Body of pancreas (tissue), 4 donors: ENCODE data around the gene NWD2.

Experiments used
- CTCF ChIP-seq, 7 experiments: fragments of 450-650 bp in 4 of 7; fragments of 200-600 bp in 3 of 7; sonication (generic) in 3 of 7; IDR thresholded peaks; one replicate each; pipeline ENCODE4 v1.5.1; 2016 to 2019; ENCODE audit warnings: antibody characterized with exemption in 7 of 7
- POLR2A ChIP-seq, 3 donors: fragments of 450-650 bp; IDR thresholded peaks; one replicate each; pipeline ENCODE4 v1.6.1; 2016; ENCODE audit warnings: antibody characterized with exemption in 3 of 3, mild to moderate bottlenecking in 2 of 3

DNA sequence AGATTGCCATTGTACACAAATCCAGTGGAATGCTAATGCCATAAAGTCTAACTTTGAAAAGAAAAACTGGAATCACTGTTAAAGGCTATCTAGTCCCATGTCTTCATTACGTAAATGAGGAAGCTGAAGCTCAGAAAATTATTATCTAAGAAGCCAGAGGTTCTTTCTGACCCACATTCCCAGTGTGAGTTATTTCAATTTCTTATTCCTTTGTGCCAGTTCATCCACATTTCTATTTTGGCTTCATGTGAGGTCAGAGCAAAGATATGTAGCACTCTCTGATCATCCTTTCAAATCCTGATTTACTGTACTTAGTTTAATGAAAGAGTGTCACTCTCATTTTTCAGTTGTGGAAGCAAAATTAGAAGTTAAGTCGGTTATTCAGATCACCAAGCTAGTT, 24.6 kb upstream of the NWD2 start:
- TF ChIP-seq CTCF (IDR thresholded peaks at IDR 0.05): no peak
- TF ChIP-seq POLR2A (IDR thresholded peaks at IDR 0.05): no peak
